KMS-11 (cell line): ENCODE data around the gene FOXP3.

ENCODE experiments used
- H2AFZ ChIP-seq: fragments of 200-600 bp; sonication (generic); 2 replicates; pipeline ENCODE4 v1.6.1; 2016; ENCODE audit warnings: antibody characterized with exemption, mixed run types, low read depth
- H3K27ac ChIP-seq: fragments of 200-600 bp; sonication (generic); 2 replicates; pipeline ENCODE4 v1.6.1; 2016; ENCODE audit warnings: mild to moderate bottlenecking, mixed run types
- H3K27me3 ChIP-seq: fragments of 200-600 bp; sonication (generic); 2 replicates; pipeline ENCODE4 v1.6.1; 2017; ENCODE audit warnings: mild to moderate bottlenecking, low read depth, mixed run types, moderate library complexity; ENCODE audit not compliant: insufficient read depth
- H3K36me3 ChIP-seq: fragments of 200-600 bp; sonication (generic); 2 replicates; pipeline ENCODE4 v1.6.1; 2017; ENCODE audit warnings: mild to moderate bottlenecking, mixed run types; ENCODE audit not compliant: insufficient read depth
- H3K4me1 ChIP-seq: fragments of 200-600 bp; sonication (generic); 2 replicates; pipeline ENCODE4 v1.6.1; 2016; ENCODE audit warnings: mild to moderate bottlenecking, low read depth, mixed run types; ENCODE audit not compliant: poor library complexity, severe bottlenecking
- H3K4me2 ChIP-seq: fragments of 200-600 bp; sonication (generic); 2 replicates; pipeline ENCODE4 v1.7.0; 2016; ENCODE audit warnings: mild to moderate bottlenecking, mixed run types
- H3K4me3 ChIP-seq: fragments of 200-600 bp; sonication (generic); IDR thresholded peaks from 2 replicates; pipeline ENCODE4 v1.6.1; 2017; ENCODE audit warnings: low read depth, low read length, mixed read lengths; ENCODE audit not compliant: insufficient read depth
- H3K79me2 ChIP-seq: fragments of 200-600 bp; sonication (generic); 2 replicates; pipeline ENCODE4 v1.6.1; 2016; ENCODE audit warnings: low read depth, mixed run types; ENCODE audit not compliant: insufficient read depth
- H3K9ac ChIP-seq: fragments of 200-600 bp; sonication (generic); 2 replicates; pipeline ENCODE4 v1.6.1; 2016; ENCODE audit warnings: mild to moderate bottlenecking, mixed run types
- H4K20me1 ChIP-seq: fragments of 200-600 bp; sonication (generic); 2 replicates; pipeline ENCODE4 v1.6.1; 2016; ENCODE audit warnings: mild to moderate bottlenecking, mixed run types; ENCODE audit not compliant: insufficient read depth
- TF ChIP-seq, protein P1 (sequence below): fragments of 200-600 bp; sonication (generic); conservative IDR thresholded peaks from 2 replicates; pipeline ENCODE4 v1.6.1; 2017; ENCODE audit warnings: low read depth, mild to moderate bottlenecking, antibody characterized with exemption, low read length, moderate library complexity, mixed read lengths

The FOXP3 gene

DNA sequence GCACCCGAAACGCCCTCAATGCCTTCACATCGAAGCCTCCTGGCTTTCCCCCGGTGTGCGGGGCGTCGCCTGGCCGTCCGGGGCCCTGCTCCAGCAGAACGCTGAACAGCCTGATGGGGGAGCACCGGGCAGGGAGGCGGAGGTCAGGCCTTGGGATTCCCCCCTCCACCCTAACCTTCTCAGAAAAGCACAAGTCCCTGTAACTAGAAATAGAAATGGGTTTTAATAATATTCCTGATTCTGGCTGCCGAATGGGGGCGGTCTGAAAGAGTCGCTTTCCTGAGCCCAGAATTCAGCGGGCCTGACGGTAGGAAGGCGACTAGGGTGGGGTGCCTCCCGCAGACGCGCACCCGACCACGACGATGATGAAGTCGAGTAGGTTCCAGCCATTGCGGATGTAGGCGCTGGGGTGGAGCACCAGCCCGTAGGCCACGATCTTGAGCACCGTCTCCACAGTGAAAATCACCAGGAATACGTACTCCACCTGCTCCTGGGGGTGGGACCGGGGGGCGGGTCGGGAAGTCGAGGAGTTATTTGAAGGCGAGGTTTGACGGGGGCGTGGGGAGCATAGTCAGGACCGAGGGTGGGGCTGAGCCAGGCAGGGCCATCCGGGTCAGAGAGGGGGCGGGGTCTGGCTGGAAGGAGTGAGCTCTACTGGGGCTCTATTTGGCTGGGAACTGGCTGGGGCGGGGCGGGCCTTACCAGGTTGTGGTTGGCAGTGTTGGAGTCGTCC, 33.8 kb downstream of the FOXP3 start:
- TF ChIP-seq, protein P1, sequence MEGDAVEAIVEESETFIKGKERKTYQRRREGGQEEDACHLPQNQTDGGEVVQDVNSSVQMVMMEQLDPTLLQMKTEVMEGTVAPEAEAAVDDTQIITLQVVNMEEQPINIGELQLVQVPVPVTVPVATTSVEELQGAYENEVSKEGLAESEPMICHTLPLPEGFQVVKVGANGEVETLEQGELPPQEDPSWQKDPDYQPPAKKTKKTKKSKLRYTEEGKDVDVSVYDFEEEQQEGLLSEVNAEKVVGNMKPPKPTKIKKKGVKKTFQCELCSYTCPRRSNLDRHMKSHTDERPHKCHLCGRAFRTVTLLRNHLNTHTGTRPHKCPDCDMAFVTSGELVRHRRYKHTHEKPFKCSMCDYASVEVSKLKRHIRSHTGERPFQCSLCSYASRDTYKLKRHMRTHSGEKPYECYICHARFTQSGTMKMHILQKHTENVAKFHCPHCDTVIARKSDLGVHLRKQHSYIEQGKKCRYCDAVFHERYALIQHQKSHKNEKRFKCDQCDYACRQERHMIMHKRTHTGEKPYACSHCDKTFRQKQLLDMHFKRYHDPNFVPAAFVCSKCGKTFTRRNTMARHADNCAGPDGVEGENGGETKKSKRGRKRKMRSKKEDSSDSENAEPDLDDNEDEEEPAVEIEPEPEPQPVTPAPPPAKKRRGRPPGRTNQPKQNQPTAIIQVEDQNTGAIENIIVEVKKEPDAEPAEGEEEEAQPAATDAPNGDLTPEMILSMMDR = 0 out of 2 replicates have a peak, but pooled peaks have one; percentile 34

DNA sequence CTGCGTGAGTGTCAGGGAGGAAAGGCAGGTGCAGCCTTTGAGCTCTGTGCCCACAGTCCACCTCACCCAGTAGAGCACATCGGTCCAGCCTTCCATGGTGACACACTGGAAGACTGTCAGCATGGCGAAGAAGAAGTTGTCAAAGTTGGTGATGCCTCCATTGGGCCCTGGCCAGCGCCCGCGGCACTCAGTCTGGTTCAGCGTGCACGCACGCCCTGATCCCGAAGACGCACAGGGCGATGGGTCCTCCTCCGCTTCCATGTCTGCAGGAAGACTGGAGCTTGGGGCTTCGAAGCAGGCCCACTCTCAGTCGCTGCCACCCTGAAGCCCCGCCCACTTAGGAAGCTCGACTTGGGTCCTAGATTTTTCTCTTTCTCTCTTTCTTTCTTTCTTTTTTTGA, 36.3 kb downstream of the FOXP3 start:
- Histone ChIP-seq H4K20me1 (no peaks in the 10 kb centered on the region), H3K27me3 (peaks cover 8% of the 10 kb centered on the region; the same call in 1 of the 2 replicates), H3K27ac (no peak overlapping the region), H2AFZ (no peak overlapping the region), H3K9ac (no peak overlapping the region), H3K36me3 (no peaks in the 10 kb centered on the region), H3K4me1 (peaks cover 3% of the 10 kb centered on the region), H3K4me2 (no peak overlapping the region), H3K4me3 (no peak overlapping the region), H3K79me2 (no peaks in the 10 kb centered on the region)
- TF ChIP-seq, protein P1 = no peak

More for the DNA sequence above, 33.8 kb downstream of the FOXP3 start:
- no peaks in the 10 kb centered on the region for H4K20me1 ChIP-seq
- H3K4me3 ChIP-seq = no peak overlapping the region
- H2AFZ ChIP-seq = peak overlapping the region; percentile 76
- H3K4me1 ChIP-seq = peaks cover 3% of the 10 kb centered on the region
- peak overlapping the region; percentile 73 for H3K4me2 ChIP-seq
- peak overlapping the region; percentile 58; the same call in 1 of the 2 replicates for H3K9ac ChIP-seq
- no peaks in the 10 kb centered on the region for H3K27me3 ChIP-seq
- H3K36me3 ChIP-seq = no peaks in the 10 kb centered on the region
- H3K27ac ChIP-seq = peak overlapping the region; percentile 67
- no peaks in the 10 kb centered on the region for H3K79me2 ChIP-seq

DNA sequence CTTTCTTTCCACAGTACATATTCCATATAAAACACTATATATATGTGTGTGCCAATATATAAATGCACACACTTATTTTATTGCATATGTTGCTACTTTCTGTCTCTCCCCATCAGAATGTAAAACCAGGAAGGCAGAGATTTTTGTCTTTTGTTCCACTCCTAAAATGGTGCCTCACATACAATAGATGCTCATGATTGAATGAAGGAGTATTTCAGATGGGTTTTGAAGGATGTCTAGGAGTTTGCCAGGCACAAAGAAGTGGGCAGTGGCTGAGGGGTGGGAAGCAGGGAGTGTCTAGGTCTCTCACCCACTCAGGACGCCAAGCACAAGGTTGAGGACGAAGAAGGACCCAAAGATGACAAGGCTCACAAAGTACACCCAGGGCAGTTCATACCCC, 36.8 kb downstream of the FOXP3 start:
- no peak overlapping the region for H2AFZ ChIP-seq

DNA sequence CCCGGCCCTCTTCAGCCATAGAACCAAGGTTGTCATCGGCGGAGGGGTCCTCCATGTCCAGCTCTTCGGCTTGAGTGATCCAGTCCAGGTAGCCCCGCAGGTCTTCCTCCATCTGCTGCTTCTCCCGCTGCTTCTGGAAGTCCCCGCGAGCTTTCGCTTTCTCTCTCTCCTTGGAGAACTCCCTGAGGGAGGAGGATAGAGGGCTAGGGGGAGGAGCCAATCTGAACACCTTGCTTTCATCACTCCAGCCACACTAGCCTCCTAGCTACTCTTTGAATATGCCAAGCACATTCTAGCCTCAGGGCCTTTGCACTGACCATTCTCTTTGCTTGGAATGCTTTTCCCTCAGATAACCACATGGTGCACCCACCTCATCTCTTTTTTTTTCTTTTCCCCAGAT, 37.6 kb downstream of the FOXP3 start:
- TF ChIP-seq, protein P1 = no peak
- H3K4me2 ChIP-seq = no peak overlapping the region
- H4K20me1 ChIP-seq = no peaks in the 10 kb centered on the region
- H3K27me3 ChIP-seq = peaks cover 8% of the 10 kb centered on the region; the same call in 1 of the 2 replicates
- H3K36me3 ChIP-seq = no peaks in the 10 kb centered on the region
- no peak overlapping the region for H3K27ac ChIP-seq
- H3K4me1 ChIP-seq = peaks cover 3% of the 10 kb centered on the region
- no peak overlapping the region for H3K4me3 ChIP-seq
- H3K79me2 ChIP-seq = no peaks in the 10 kb centered on the region
- H2AFZ ChIP-seq = no peak overlapping the region
- no peak overlapping the region for H3K9ac ChIP-seq

More for the DNA sequence above, 36.8 kb downstream of the FOXP3 start:
- no peak overlapping the region for H3K27ac ChIP-seq
- no peaks in the 10 kb centered on the region for H3K79me2 ChIP-seq
- no peak overlapping the region for H3K4me3 ChIP-seq
- H3K36me3 ChIP-seq = no peaks in the 10 kb centered on the region
- H3K4me1 ChIP-seq = peaks cover 3% of the 10 kb centered on the region
- no peak overlapping the region for H3K9ac ChIP-seq
- no peaks in the 10 kb centered on the region for H4K20me1 ChIP-seq
- no peak overlapping the region for H3K4me2 ChIP-seq
- H3K27me3 ChIP-seq = peaks cover 8% of the 10 kb centered on the region; the same call in 1 of the 2 replicates
- TF ChIP-seq, protein P1 = no peak
